D721Med (cell line): ENCODE data around the gene FOXB2.
"Not testable (repeated sequence)": the region's sequence is repeated elsewhere in the genome, so short reads cannot be mapped to it uniquely, and the experiment has no call there.

Experiments used
- DNase-seq: peaks from one replicate; pipeline ENCODE4 v3.0.0; 2011; ENCODE audit warnings: low spot score; ENCODE audit not compliant: insufficient read length
- FAIRE-seq: peaks from 2 replicates; lab custom pipeline; 2011; peaks lifted over from hg19 to GRCh38; lab: Jason Lieb, UNC
- CTCF ChIP-seq: IDR thresholded peaks from 2 replicates; pipeline ENCODE4 v1.5.1; 2012; ENCODE audit warnings: mild to moderate bottlenecking, control low read depth; ENCODE audit not compliant: insufficient read depth; ENCODE audit errors: missing control alignments

Gene FOXB2

DNA sequence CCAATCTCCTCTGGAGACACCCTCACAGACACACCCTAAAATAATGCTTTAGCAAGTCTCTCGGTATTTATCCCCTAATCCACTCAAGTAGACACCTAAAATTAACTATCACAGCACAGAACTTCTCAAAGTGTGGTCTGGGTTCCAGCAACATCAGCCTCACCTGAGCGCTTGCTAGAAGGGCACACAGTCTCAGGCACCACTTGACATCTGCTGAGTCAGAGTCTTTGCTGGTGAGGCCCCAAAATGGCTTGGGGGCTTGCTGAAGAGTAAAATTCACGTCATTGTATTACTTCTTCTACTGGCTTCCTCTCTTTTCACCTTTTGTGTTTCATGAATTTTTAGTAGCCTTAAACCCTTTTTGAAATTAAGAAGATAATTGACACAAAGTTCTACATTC, 9.0 kb downstream of the FOXB2 start:
- FAIRE-seq (no peak), DNase-seq (no peak)
- TF ChIP-seq CTCF = no peak

DNA sequence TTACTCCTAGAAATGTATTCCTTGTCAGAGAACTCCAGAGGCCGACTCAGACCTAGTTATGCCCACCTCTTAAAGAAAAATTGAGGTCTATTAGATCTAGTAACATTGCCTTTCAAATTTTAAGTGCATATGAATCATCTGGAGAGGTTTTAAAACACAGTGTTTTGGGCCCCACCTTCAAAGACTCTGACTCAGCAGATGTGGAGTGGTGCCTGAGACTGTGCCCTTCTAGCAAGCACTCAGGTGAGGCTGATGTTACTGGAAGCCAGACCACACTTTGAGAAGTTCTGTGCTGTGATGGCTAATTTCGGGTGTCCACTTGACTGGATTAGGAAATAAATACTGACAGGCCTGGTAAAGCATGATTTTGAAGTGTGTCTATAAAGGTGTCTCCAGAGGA, 10.6 kb downstream of the FOXB2 start:
- no peak for TF ChIP-seq CTCF
- no peak for FAIRE-seq
- no peak for DNase-seq

DNA sequence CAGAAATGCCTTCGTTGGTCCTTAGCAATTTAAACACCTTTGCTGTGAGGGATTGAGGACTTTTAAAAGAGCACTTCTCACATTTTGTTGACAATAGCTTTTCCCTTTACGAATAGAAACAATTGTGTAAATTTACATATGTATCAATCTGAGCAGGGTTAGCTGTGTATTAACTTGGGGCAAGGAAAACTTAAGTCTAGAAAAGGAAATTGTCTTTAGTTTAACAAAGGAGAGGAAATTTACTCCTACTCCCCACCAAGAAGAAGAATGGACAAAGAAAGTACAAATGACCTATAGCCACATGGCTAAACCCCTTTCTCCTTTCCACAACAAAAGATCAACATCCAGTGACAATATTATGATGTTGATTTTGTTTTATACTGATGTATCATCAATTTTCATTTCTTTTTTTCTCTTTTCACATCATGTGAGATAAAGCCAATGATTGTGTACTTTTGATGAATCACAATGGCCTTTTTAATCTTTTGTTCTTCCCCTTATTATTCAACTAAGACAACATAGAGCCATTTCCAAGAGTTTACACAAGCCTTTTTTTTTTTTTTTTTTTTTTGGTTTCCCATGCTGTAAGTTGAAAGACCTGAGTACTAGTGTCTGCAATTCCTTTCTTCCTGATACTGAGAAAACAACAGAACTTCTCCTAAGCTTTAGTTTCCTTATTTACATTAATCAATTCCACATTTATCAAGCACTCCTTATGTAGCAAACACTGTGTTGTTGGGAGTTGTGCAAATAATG, 19.0 kb downstream of the FOXB2 start:
- DNase-seq (no peak), FAIRE-seq (no peak)
- TF ChIP-seq CTCF = no peak

- FAIRE-seq (no peak), DNase-seq (no peak)
- TF ChIP-seq CTCF = no peak
Observed at GRCh38 chr9:77040340-77040739, 20.9 kb downstream of the FOXB2 start.

GRCh38 chr9:77043743-77044142, 24.3 kb downstream of the FOXB2 start:
- FAIRE-seq, DNase-seq: not testable (repeated sequence)

GRCh38 chr9:77060681-77061080, 41.2 kb downstream of the FOXB2 start:
- not testable (repeated sequence) for DNase-seq, FAIRE-seq

DNA sequence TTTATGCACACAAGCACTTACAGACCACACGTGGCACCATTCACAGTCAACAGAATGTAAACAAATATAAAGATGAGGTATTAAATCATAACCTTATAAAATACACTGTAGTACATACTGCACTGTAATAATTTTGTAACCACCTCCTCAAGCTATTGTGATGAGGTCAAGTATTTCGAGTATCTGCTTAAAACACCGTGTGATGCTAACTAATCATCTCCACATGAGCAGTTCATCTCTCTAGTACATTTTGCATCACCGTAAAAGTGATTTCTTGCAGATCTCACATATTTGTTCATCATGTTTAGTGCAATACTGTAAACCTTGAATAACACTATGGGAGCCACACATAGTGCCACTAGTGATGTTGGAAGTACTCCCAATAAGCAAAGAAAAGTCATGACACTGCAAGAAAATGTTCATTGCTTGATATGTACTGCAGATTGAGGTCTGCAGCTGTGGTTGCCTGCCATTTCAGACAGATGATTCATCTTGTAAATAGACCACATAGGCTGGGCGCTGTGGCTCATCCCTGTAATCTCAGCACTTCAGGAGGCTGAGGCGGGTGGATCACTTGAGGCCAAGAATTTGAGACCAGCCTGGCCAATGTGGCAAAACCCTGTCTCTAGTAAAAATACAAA, 44.3 kb downstream of the FOXB2 start:
- FAIRE-seq (no peak), DNase-seq (no peak)
- no peak for TF ChIP-seq CTCF

DNA sequence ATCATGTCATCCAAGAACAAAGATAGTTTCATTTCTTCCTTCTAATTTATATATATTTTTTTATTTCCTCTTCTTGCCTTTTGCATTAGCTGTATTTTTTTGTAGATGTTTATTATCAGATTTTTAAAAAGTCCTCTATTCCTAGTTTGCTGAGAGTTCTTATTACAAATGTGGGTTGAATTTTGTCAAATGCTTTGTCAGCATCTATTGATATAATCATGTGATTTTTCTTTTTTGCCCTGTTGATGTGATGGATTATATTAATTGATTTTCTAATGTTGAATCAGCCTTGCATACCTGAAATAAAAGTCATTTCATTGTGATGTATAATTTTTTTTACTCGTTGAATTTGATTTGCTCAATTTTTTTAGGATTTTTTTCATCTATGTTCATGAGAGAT, 46.9 kb downstream of the FOXB2 start:
- FAIRE-seq (no peak), DNase-seq (no peak)
- TF ChIP-seq CTCF = no peak
